GM12873 (cell line): ENCODE data around the gene KLF2.

ENCODE experiments used
- TF ChIP-seq, protein P1 (sequence below): IDR thresholded peaks from 2 replicates; pipeline ENCODE4 v1.5.1; 2012; ENCODE audit warnings: low read depth, mild to moderate bottlenecking, moderate library complexity, low read length, control low read depth; ENCODE audit not compliant: insufficient read depth; ENCODE audit errors: missing control alignments

The KLF2 gene

DNA sequence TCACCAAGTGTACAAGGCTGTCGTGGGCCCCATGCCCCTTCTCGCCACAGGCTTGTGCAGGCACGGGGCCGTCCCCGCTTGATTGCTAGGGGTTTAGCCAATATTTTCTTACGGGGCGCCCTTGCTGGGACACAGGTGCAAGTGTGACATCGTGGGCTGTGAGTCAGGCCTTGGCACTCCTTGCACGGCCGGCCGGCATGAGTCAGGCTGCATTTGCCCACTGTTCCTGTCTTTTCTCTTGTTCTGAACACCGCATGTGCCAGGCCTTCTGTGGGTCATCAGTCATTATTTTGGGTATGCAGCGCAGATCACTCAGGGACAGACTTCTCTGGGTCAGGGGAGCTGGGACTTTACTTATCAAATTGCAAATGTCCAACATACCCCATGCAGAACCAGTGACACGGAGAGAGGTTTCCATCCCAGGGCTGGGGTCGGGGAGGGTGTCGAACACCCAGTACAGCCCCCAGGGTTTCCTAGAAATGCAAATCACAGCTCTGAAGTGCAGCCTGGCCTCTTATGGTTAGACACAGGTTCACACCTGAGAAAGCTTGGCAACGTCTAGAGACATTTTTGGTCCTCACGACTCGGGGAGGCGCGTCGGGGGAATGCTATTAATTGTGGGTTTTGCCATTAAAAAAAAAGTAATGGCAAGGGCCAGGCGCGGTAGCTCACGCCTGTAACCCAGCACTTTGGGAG lies 22.5 kb upstream of the KLF2 start:
- TF ChIP-seq, protein P1, sequence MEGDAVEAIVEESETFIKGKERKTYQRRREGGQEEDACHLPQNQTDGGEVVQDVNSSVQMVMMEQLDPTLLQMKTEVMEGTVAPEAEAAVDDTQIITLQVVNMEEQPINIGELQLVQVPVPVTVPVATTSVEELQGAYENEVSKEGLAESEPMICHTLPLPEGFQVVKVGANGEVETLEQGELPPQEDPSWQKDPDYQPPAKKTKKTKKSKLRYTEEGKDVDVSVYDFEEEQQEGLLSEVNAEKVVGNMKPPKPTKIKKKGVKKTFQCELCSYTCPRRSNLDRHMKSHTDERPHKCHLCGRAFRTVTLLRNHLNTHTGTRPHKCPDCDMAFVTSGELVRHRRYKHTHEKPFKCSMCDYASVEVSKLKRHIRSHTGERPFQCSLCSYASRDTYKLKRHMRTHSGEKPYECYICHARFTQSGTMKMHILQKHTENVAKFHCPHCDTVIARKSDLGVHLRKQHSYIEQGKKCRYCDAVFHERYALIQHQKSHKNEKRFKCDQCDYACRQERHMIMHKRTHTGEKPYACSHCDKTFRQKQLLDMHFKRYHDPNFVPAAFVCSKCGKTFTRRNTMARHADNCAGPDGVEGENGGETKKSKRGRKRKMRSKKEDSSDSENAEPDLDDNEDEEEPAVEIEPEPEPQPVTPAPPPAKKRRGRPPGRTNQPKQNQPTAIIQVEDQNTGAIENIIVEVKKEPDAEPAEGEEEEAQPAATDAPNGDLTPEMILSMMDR: no peak

DNA sequence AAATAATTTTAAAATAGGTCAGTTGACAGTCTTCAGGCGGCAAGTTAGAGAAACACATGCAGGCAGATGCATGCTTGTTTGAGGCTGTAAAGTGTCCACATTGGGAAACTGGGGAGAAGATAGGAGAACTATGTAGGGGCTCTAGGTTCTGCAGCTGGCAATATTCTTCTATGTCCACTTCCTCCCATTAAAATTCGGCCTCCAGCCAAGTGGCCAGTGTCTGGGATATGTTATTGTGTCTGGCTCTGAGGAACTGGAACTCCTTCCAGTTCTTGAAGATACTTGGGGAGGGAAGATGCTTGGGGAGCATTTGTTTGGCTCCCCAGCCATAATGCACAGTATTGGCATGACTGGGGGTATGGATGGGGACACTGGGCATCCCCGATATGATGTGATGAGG lies 20.9 kb upstream of the KLF2 start:
- TF ChIP-seq, protein P1: no peak

DNA sequence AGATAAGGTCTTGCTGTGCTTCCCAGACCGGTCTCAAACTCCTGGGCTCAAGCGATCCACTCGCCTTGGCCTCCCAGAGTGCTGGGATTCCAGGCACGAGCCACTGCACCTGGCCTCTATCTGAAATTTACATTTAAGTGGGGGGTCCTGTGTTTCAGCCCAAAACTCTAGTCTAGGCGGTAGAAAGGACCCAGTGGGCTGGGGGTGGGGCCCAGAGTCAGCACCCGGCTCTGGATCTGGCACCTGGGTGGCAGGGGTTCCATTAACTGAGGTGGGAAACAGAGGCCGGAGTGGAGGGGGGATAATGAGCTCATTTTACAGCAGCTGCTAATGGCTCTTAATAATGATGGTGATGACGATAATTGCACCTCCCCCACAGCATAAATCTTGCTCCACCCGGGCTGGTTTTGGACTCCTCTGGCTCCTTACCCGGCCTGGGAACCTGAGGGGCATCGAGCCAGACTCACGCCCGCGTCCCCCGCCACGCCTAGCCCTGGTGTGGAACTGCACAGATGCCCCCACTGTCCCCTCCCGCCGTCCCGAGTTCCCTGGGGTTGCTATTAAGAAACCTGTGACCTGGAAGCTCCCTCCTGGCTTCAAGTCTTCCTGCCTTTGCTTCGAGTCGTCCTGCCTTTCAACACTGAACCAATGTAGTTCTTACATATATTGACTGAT lies 17.8 kb upstream of the KLF2 start:
- TF ChIP-seq, protein P1: no peak

- TF ChIP-seq, protein P1: no peak
These were observed 16.5 kb upstream of the KLF2 start for GRCh38 chr19:16308081-16308480.

DNA sequence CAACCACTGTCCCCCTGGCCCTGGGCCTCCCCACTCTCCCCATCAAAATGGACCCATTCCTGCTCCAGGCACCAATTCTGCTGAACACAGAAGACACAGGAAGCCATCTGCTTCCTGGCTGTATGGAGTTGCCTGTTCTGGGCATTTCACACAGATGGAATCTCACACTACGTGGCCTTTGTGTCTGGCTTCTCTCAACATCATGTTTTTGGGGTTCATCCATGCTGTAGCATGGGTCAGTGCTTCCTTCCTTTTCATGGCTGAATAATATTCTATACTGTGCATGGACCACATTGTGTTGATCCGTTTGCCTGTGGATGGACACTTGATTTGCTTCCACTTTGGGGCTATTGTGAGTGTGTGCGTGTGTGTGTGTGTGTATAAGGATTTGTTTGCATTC lies 15.0 kb upstream of the KLF2 start:
- TF ChIP-seq, protein P1: no peak

DNA sequence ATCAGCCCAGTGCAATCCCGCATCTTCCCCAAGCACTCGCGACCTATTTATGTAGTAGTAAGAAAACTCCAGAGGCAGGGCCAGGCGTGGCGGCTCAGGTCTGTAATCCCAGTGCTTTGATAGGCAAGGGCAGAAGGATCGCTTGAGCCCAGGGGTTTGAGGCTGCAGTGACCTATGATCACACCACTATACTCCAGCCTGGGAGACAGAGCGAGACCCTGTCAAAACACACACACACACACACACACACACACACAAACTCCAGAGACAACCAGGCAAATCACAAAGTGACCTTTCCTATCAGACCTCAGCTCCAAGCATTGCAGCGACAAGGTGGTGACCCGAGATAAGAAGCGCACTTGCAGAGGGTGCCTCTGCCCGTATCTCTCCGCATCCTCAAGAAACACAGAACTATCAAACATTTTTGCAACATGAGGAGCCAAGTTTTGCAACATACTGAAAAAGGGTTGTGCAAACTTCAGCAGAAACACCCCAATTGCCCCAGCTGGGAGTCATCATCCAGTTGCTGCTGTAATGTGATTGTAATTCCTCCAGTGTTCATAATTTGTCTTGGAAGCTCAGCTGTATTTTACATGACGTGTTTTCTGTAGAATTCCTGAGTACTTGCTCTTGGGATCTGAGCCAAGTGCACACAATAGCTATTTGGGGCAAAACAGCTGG lies 8.7 kb upstream of the KLF2 start:
- TF ChIP-seq, protein P1: no peak

DNA sequence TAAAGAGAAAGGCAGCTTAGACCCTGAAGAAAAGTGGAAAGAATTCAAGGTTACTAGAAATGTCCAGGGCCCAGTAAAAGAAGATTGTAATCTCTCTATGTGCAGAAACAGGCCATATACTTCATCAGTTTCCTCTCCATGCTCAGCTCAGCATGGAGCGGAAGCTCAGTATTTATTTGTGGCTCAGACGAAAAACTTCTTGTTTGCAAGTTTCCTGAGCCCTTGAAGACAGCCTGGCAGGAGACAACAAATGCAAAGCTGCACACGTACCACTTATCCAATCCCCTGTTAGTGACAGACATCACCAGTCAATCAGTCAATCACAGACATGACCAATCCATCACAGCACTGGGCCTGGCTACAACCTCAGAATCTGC lies 8.1 kb upstream of the KLF2 start:
- TF ChIP-seq, protein P1: no peak
